Endothelial cell of umbilical vein (primary cell): Measurements from ENCODE around the gene NAV2. TPM values are rescaled to one million over a fixed set of nuclear protein-coding genes. Genes with fewer than 3 reads are reported as not detected.
A peak's percentile ranks its signal among the peaks of the same experiment; 100 is the strongest.

Experiments used
- BruUV-seq: library from RNA; stranded (reverse); fragments of 400-500 nt; replicated peaks from 2 replicates; lab custom pipeline; 2021; lab: Mats Ljungman, UMichigan
- CTCF ChIA-PET: fragments of 300-600, 350-600 bp; sonication (Branson Sonifier 250); formaldehyde crosslinking; loops from one replicate; lab custom pipeline; 2021; ENCODE audit warnings: antibody characterized with exemption, inconsistent platforms; lab: Charles Lee
- POLR2A ChIA-PET: fragments of 300-600, 350-600 bp; sonication (Branson Sonifier 250); formaldehyde crosslinking; loops from one replicate; lab custom pipeline; 2021; ENCODE audit warnings: antibody characterized with exemption, inconsistent platforms; lab: Charles Lee
- DNase-seq: peaks from one replicate; pipeline ENCODE4 v3.0.0-alpha.2; 2011; ENCODE audit warnings: low read depth, low spot score
- FAIRE-seq: peaks from 2 replicates; lab custom pipeline; 2011; peaks lifted over from hg19 to GRCh38; lab: Jason Lieb, UNC
- H2AFZ ChIP-seq: 2 replicates; pipeline ENCODE4 v1.6.0; 2012; ENCODE audit warnings: low read depth, low read length, control low read depth, inconsistent platforms
- H3K27ac ChIP-seq: 2 replicates; pipeline ENCODE4 v1.5.1; 2011; ENCODE audit warnings: low read depth, mild to moderate bottlenecking, control low read depth, low read length, moderate library complexity; ENCODE audit not compliant: insufficient read depth
- H3K27me3 ChIP-seq, 2 experiments: 2 replicates each; pipeline versions ENCODE4 v1.6.0 to v1.6.1; 2011; ENCODE audit warnings: low read length in 2 of 2, mixed read lengths in 1 of 2; ENCODE audit not compliant: control insufficient read depth in 2 of 2, insufficient read depth in 2 of 2
- H3K36me3 ChIP-seq, 2 experiments: 2 replicates in 1 of 2; 3 replicates in 1 of 2; pipeline ENCODE4 v1.5.1; 2011; ENCODE audit warnings: low read length in 2 of 2, mild to moderate bottlenecking in 1 of 2, moderate library complexity in 1 of 2; ENCODE audit not compliant: control insufficient read depth in 2 of 2, insufficient read depth in 2 of 2; ENCODE audit errors: extremely low read depth in 1 of 2
- H3K4me1 ChIP-seq: 3 replicates; pipeline ENCODE4 v1.5.1; 2011; ENCODE audit warnings: mild to moderate bottlenecking, low read length; ENCODE audit not compliant: control insufficient read depth, insufficient read depth; ENCODE audit errors: extremely low read depth
- H3K4me2 ChIP-seq: 2 replicates; pipeline ENCODE4 v1.6.1; 2011; ENCODE audit warnings: low read length, control low read depth, mixed read lengths; ENCODE audit not compliant: insufficient read depth
- H3K4me3 ChIP-seq, 3 experiments: fragments of 200-600 bp in 1 of 3; sonication (generic), shearing (Covaris generic) in 1 of 3; replicated peaks in 1 of 3; 2 replicates each; pipeline ENCODE4 v1.5.1; 2011 to 2016; ENCODE audit warnings: control low read depth in 3 of 3, low read length in 3 of 3, mild to moderate bottlenecking in 2 of 3, inconsistent platforms in 1 of 3, low read depth in 1 of 3, moderate library complexity in 1 of 3; ENCODE audit not compliant: insufficient read depth in 1 of 3
- H3K79me2 ChIP-seq: 2 replicates; pipeline ENCODE4 v1.6.0; 2012; ENCODE audit warnings: low read length, inconsistent platforms; ENCODE audit not compliant: control insufficient read depth, insufficient read depth
- H3K9ac ChIP-seq: replicated peaks from 2 replicates; pipeline ENCODE3; 2011; ENCODE audit warnings: low read length, control low read depth; ENCODE audit not compliant: insufficient read depth; ENCODE audit errors: extremely low read depth
- H3K9me1 ChIP-seq: replicated peaks from 3 replicates; pipeline ENCODE4 v1.6.0; 2011; ENCODE audit warnings: mild to moderate bottlenecking, low read length; ENCODE audit not compliant: control insufficient read depth, insufficient read depth; ENCODE audit errors: extremely low read depth
- H3K9me3 ChIP-seq: replicated peaks from 2 replicates; pipeline ENCODE4 v1.5.1; 2012; ENCODE audit warnings: low read length, inconsistent platforms; ENCODE audit not compliant: control insufficient read depth, insufficient read depth
- H4K20me1 ChIP-seq: replicated peaks from 2 replicates; pipeline ENCODE3; 2011; ENCODE audit warnings: mild to moderate bottlenecking, low read length; ENCODE audit not compliant: control insufficient read depth, insufficient read depth; ENCODE audit errors: extremely low read depth
- CTCF ChIP-seq, 2 donors: IDR thresholded peaks; 1 replicate in 1 of 2; 2 replicates in 1 of 2; pipeline ENCODE4 v1.5.1; 2011; ENCODE audit warnings: low read length in 2 of 2, mild to moderate bottlenecking in 2 of 2, moderate library complexity in 2 of 2, control low read depth in 1 of 2, inconsistent platforms in 1 of 2, low read depth in 1 of 2; ENCODE audit not compliant: insufficient read depth in 1 of 2; ENCODE audit errors: extremely low read depth in 1 of 2
- EZH2 ChIP-seq: IDR thresholded peaks from 2 replicates; pipeline ENCODE4 v1.6.1; 2012; ENCODE audit warnings: borderline replicate concordance, low read depth, mild to moderate bottlenecking, moderate library complexity, low read length, inconsistent platforms; ENCODE audit not compliant: severe bottlenecking
- FOS ChIP-seq: IDR thresholded peaks from 2 replicates; pipeline ENCODE4 v1.6.1; 2011; ENCODE audit warnings: mild to moderate bottlenecking, low read length, moderate library complexity, borderline replicate concordance; ENCODE audit not compliant: insufficient read depth
- GATA2 ChIP-seq: IDR thresholded peaks from 2 replicates; pipeline ENCODE4 v1.7.0; 2011; ENCODE audit warnings: low read depth, mild to moderate bottlenecking, moderate library complexity, mixed read lengths, low read length; ENCODE audit not compliant: insufficient read length, insufficient read depth
- JUN ChIP-seq: IDR thresholded peaks from 2 replicates; pipeline ENCODE4 v1.6.1; 2011; ENCODE audit warnings: borderline replicate concordance, low read depth; ENCODE audit not compliant: insufficient read length, insufficient read depth
- MAX ChIP-seq: IDR thresholded peaks from 2 replicates; pipeline ENCODE4 v1.6.1; 2011; ENCODE audit not compliant: insufficient read depth, insufficient read length
- MYC ChIP-seq: IDR thresholded peaks from one replicate; pipeline ENCODE4 v1.6.1; 2011; ENCODE audit warnings: mild to moderate bottlenecking, low read depth, low read length
- POLR2A ChIP-seq: IDR thresholded peaks from 2 replicates; pipeline ENCODE4 v1.6.1; 2012; ENCODE audit warnings: low read depth, mild to moderate bottlenecking, control low read depth, low read length
- POLR2AphosphoS5 ChIP-seq: IDR thresholded peaks from 2 replicates; pipeline ENCODE4 v1.6.1; 2012; ENCODE audit warnings: low read depth, mild to moderate bottlenecking, control low read depth, low read length, moderate library complexity; ENCODE audit not compliant: insufficient read depth
- dilution Hi-C: fragments of 300-500 bp; cut with MboI; formaldehyde crosslinking; loops from one replicate; pipeline ENCODE4 v1.15.0; 2019; ENCODE audit warnings: low sequenced_read_pairs; ENCODE audit not compliant: extremely low pct_ligation_motif_present
- intact Hi-C: fragments of 100-400 bp; cut with micrococcal nuclease; formaldehyde crosslinking; loops from one replicate; pipeline ENCODE4 v1.10.0; 2022
- polyA plus RNA-seq, 4 experiments: library from polyadenylated mRNA; depleted of rRNA in 3 of 4; stranded (reverse) in 3 of 4; unstranded in 1 of 4; fragments of >200 nt; gene quantifications; 2 replicates each; pipeline versions ENCODE4 v1.2.1 to v1.2.3, GENCODE V29; 2011 to 2012; ENCODE audit warnings: missing spikeins in 1 of 4
- total RNA-seq: library from RNA; stranded (reverse); gene quantifications from 2 replicates; pipeline ENCODE4 v1.2.3, GENCODE V29; 2021

Gene NAV2
- total and polyA plus RNA-seq, 2 donors (not counting 3 experiments of a cell fraction or from before 2014, with no cell fraction given), result 10.9 to 68.0 TPM

GRCh38 chr11:19864141-19865140, 151.8 kb downstream of the NAV2 start:
- H2AFZ ChIP-seq, result no peak overlapping the region
- H3K79me2 ChIP-seq, result peaks cover 37% of the 10 kb centered on the region
- H3K4me2 ChIP-seq, result no peak overlapping the region
- peak overlapping the region; percentile 42 for H3K27ac ChIP-seq
- BruUV-seq, result no TSS peak
- intact Hi-C loops (no loop called here), dilution Hi-C loops (no loop called here)
- FAIRE-seq, result peak; percentile 15
- H3K4me3 ChIP-seq, result no peak overlapping the region
- H3K36me3 ChIP-seq, result no peaks in the 10 kb centered on the region
- peaks cover 51% of the 10 kb centered on the region for H3K4me1 ChIP-seq
- peak; percentile 92 for DNase-seq
- TF ChIP-seq JUN (no peak), POLR2AphosphoS5 (no peak), FOS (no peak), GATA2 (no peak)
- no peaks in the 10 kb centered on the region for H3K27me3 ChIP-seq
- peaks cover 3% of the 10 kb centered on the region for H4K20me1 ChIP-seq
- ChIA-PET CTCF (interaction anchor here (0.9 to 1.2 kb wide), 2 partner anchors 14 to 39 kb away, joined by 5 read pairs; no protein-coding TSS in a partner anchor), POLR2A (no interaction called here)
- H3K9me3 ChIP-seq, result no peaks in the 10 kb centered on the region
- no peaks in the 10 kb centered on the region for H3K9me1 ChIP-seq
- peak overlapping the region; percentile 4 for H3K9ac ChIP-seq

- H3K9me1 ChIP-seq, result no peaks in the 10 kb centered on the region
- dilution Hi-C loops (no loop called here), intact Hi-C loops (no loop called here)
- peaks cover 3% of the 10 kb centered on the region for H4K20me1 ChIP-seq
- H3K79me2 ChIP-seq, result peaks cover 37% of the 10 kb centered on the region
- POLR2A ChIA-PET, result no interaction called here
- H3K9ac ChIP-seq, result no peak overlapping the region
- BruUV-seq, result no TSS peak
- TF ChIP-seq MAX (no peak), GATA2 (no peak), FOS (no peak), CTCF (IDR thresholded peaks at IDR 0.05; ENCODE audit: extremely low read depth in 1 of 2, insufficient read depth in 1 of 2, low read depth in 1 of 2, low read length in 2 of 2) (no peak), POLR2A (no peak), MYC (no peak), JUN (no peak), EZH2 (no peak), POLR2AphosphoS5 (no peak)
- no peak overlapping the region for H3K4me2 ChIP-seq
- FAIRE-seq (no peak), DNase-seq (no peak)
- no peaks in the 10 kb centered on the region for H3K36me3 ChIP-seq
- peaks cover 51% of the 10 kb centered on the region for H3K4me1 ChIP-seq
- H3K27ac ChIP-seq, result no peak overlapping the region
- H2AFZ ChIP-seq, result no peak overlapping the region
- H3K27me3 ChIP-seq, result no peaks in the 10 kb centered on the region
- no peaks in the 10 kb centered on the region for H3K9me3 ChIP-seq
- CTCF ChIA-PET, result no interaction called here
- H3K4me3 ChIP-seq, result no peak overlapping the region
Measured at GRCh38 chr11:19866037-19866436, 153.4 kb downstream of the NAV2 start.
